Measurements from ENCODE around the gene HSPA1A. TPM values are rescaled to one million over a fixed set of nuclear protein-coding genes. Genes with fewer than 3 reads are reported as not detected.
"Not testable (repeated sequence)": the region's sequence is repeated elsewhere in the genome, so short reads cannot be mapped to it uniquely, and the experiment has no call there.

HSPA1A gene
- polyA plus RNA-seq, 1 donor (not counting 4 experiments of a cell fraction or from before 2014, with no cell fraction given) = 110 TPM

DNA sequence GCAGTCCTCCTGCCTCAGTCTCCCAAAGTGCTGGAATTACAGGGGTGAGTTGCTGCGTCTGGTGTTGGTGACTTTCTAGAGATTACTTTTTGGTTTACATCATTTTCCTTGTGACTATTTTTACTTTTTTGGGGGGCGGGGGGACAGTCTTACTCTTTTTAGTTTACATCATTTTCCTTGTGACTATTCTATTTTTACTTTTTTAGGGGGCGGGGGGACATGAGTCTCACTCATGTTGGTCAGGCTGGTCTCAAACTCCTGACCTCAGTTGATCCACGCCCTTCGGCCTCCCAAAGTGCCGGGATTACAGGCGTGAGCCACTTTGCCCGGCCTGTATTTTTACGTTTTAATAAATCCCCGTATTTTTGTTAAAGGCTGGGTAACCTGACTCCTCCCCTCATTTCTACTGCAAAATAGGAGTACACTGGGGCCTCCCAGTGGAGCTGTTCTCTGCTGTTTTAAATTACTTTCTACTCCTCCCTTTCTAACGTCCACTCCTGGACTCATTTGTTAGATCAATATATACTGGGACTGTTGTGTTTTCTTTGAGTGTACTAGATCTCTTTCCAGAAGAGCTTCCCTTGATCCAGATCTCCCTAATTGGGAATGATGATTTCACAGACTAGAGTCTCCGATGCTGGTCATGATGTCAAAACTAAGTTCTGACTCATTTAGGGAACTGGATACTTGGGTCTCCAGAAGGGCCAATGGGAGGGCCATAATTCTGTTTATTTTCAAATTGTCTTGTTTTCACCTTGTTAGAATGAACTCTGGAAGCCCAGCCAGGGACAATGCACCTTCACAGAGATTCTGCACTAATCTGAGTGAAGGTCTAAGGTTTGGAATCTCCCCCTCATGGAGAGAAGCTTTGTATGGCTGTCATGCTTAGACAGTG lies 21.4 kb downstream of the HSPA1A start:
- peaks cover 2% of the 10 kb centered on the region for H3K9me1 ChIP-seq (ENCODE audit: control insufficient read depth, extremely low read depth, insufficient read depth, low read length)
- peak overlapping the region; percentile 99 for H3K27ac ChIP-seq (ENCODE audit: control insufficient read depth, insufficient read depth, low read length)
- no peaks in the 10 kb centered on the region for H3K9me3 ChIP-seq (ENCODE audit: control insufficient read depth, low read depth, low read length)
- dilution Hi-C loops (cut with MboI; ENCODE audit: extremely low pct_ligation_motif_present, low sequenced_read_pairs) = no loop called here
- no peak overlapping the region for H2AFZ ChIP-seq (ENCODE audit: control insufficient read depth, low read length)
- peak overlapping the region; percentile 95 for H3K4me2 ChIP-seq (ENCODE audit: control insufficient read depth, extremely low read depth, insufficient read depth, low read depth, low read length)
- no peaks in the 10 kb centered on the region for H3K27me3 ChIP-seq (ENCODE audit: control insufficient read depth, extremely low read depth, insufficient read depth, low read length)
- H3K4me1 ChIP-seq (ENCODE audit: control insufficient read depth, extremely low read depth, insufficient read depth, low read length) = peaks cover 17% of the 10 kb centered on the region
- DNase-seq (ENCODE audit: low read depth, low spot score) = no peak
- H3K36me3 ChIP-seq (ENCODE audit: control insufficient read depth in 2 of 2, extremely low read depth in 1 of 2, insufficient read depth in 2 of 2, low read length in 2 of 2) = peaks cover 23 to 37% of the 10 kb centered on the region in 2 experiments
- no peak for TF ChIP-seq EZH2 (IDR thresholded peaks at IDR 0.05; ENCODE audit: low read length)
- TF ChIP-seq, protein P1, sequence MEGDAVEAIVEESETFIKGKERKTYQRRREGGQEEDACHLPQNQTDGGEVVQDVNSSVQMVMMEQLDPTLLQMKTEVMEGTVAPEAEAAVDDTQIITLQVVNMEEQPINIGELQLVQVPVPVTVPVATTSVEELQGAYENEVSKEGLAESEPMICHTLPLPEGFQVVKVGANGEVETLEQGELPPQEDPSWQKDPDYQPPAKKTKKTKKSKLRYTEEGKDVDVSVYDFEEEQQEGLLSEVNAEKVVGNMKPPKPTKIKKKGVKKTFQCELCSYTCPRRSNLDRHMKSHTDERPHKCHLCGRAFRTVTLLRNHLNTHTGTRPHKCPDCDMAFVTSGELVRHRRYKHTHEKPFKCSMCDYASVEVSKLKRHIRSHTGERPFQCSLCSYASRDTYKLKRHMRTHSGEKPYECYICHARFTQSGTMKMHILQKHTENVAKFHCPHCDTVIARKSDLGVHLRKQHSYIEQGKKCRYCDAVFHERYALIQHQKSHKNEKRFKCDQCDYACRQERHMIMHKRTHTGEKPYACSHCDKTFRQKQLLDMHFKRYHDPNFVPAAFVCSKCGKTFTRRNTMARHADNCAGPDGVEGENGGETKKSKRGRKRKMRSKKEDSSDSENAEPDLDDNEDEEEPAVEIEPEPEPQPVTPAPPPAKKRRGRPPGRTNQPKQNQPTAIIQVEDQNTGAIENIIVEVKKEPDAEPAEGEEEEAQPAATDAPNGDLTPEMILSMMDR (optimal IDR thresholded peaks at IDR 0.05 in 1 of 3, IDR thresholded peaks at IDR 0.05 in 1 of 3, conservative IDR thresholded peaks at IDR 0.05 in 1 of 3; ENCODE audit: extremely low read depth in 1 of 3, insufficient read depth in 2 of 3, low read length in 3 of 3) = peak in 1 of 3 experiments; percentile 13
- H3K9ac ChIP-seq (ENCODE audit: control insufficient read depth, extremely low read depth, insufficient read depth, low read length) = peak overlapping the region; percentile 97
- H3K4me3 ChIP-seq (ENCODE audit: control insufficient read depth in 2 of 3, extremely low read depth in 1 of 3, insufficient read depth in 2 of 3, low read depth in 1 of 3, low read length in 3 of 3) = peak overlapping the region; percentile 78 to 96 (median 92)
- H4K20me1 ChIP-seq (ENCODE audit: control insufficient read depth, extremely low read depth, insufficient read depth, low read length) = peaks cover 39% of the 10 kb centered on the region
- H3K79me2 ChIP-seq (ENCODE audit: control insufficient read depth, insufficient read depth, low read length) = peaks cover 46% of the 10 kb centered on the region
- FAIRE-seq = no peak

DNA sequence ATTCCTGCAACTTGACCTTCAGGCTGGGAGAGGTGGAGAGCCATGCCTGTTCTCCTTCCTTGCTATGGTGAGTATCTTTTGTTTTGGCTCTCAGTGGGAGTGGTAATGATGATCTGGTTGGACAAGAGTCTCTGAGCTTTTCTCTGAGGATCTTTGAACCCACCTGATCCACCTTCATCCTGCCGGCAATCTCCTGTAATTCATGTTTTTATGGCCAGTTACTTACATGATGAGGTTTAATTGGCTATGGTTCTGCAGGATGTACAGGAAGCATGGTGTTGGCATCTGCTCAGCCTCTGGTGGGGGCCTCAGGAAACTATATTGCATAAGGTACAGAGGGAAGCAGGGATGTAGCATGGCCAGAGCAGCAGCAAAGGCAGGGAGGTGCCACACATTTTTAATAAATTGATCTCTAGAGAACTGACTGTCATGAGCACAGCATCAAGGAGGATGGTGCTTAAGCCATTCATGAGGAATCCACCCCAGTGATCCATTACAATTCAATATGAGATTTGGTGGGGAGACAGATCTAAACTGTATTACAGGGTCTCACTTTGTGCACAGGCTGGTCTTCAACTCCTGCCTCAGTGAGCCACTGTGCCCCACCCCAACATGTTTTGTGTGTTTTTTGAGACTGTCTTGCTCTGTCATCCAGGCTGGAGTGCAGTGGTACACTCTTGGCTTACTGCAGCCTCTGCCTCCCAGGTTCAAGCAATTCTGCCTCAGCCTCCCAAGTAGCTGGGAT lies 22.2 kb downstream of the HSPA1A start:
- peak overlapping the region; percentile 99 for H3K27ac ChIP-seq (ENCODE audit: control insufficient read depth, insufficient read depth, low read length)
- dilution Hi-C loops (cut with MboI; ENCODE audit: extremely low pct_ligation_motif_present, low sequenced_read_pairs) = no loop called here
- peak overlapping the region; percentile 95 for H3K4me2 ChIP-seq (ENCODE audit: control insufficient read depth, extremely low read depth, insufficient read depth, low read depth, low read length)
- H2AFZ ChIP-seq (ENCODE audit: control insufficient read depth, low read length) = no peak overlapping the region
- DNase-seq (ENCODE audit: low read depth, low spot score) (no peak), FAIRE-seq (no peak)
- TF ChIP-seq, protein P1 (optimal IDR thresholded peaks at IDR 0.05 in 1 of 3, IDR thresholded peaks at IDR 0.05 in 1 of 3, conservative IDR thresholded peaks at IDR 0.05 in 1 of 3; ENCODE audit: extremely low read depth in 1 of 3, insufficient read depth in 2 of 3, low read length in 3 of 3) = no peak
- no peak for TF ChIP-seq EZH2 (IDR thresholded peaks at IDR 0.05; ENCODE audit: low read length)
- H3K9me1 ChIP-seq (ENCODE audit: control insufficient read depth, extremely low read depth, insufficient read depth, low read length) = peaks cover 2% of the 10 kb centered on the region
- no peaks in the 10 kb centered on the region for H3K27me3 ChIP-seq (ENCODE audit: control insufficient read depth, extremely low read depth, insufficient read depth, low read length)
- H4K20me1 ChIP-seq (ENCODE audit: control insufficient read depth, extremely low read depth, insufficient read depth, low read length) = peaks cover 39% of the 10 kb centered on the region
- no peaks in the 10 kb centered on the region for H3K9me3 ChIP-seq (ENCODE audit: control insufficient read depth, low read depth, low read length)
- peaks cover 23 to 37% of the 10 kb centered on the region in 2 experiments for H3K36me3 ChIP-seq (ENCODE audit: control insufficient read depth in 2 of 2, extremely low read depth in 1 of 2, insufficient read depth in 2 of 2, low read length in 2 of 2)
- peaks cover 45% of the 10 kb centered on the region for H3K79me2 ChIP-seq (ENCODE audit: control insufficient read depth, insufficient read depth, low read length)
- peak overlapping the region; percentile 78 to 96 (median 92) for H3K4me3 ChIP-seq (ENCODE audit: control insufficient read depth in 2 of 3, extremely low read depth in 1 of 3, insufficient read depth in 2 of 3, low read depth in 1 of 3, low read length in 3 of 3)
- peak overlapping the region; percentile 97 for H3K9ac ChIP-seq (ENCODE audit: control insufficient read depth, extremely low read depth, insufficient read depth, low read length)
- H3K4me1 ChIP-seq (ENCODE audit: control insufficient read depth, extremely low read depth, insufficient read depth, low read length) = peaks cover 15% of the 10 kb centered on the region

DNA sequence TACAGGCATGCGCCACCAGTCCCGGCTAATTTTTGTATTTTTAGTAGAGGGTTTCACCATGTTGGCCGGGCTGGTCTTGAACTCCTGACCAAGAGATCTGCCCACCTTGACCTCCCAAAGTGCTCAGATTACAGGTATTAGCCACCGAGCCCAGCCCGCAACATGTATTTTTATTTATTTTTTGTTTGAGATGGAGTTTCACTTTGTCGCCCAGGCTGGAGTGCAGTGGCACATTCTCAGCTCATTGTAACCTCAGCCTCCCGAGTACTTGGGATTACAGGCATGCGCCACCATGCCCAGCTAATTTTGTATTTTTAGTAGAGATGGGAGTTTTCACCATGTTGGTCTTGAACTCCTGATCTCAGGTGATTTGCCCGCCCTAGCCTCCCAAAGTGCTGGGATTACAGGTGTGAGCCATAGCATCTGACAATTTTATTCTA lies 22.8 kb downstream of the HSPA1A start:
- dilution Hi-C loops (cut with MboI; ENCODE audit: extremely low pct_ligation_motif_present, low sequenced_read_pairs); H3K27ac ChIP-seq (ENCODE audit: control insufficient read depth, insufficient read depth, low read length); H3K9me1 ChIP-seq (ENCODE audit: control insufficient read depth, extremely low read depth, insufficient read depth, low read length); DNase-seq (ENCODE audit: low read depth, low spot score); H3K9me3 ChIP-seq (ENCODE audit: control insufficient read depth, low read depth, low read length); H3K27me3 ChIP-seq (ENCODE audit: control insufficient read depth, extremely low read depth, insufficient read depth, low read length); FAIRE-seq; H2AFZ ChIP-seq (ENCODE audit: control insufficient read depth, low read length): not testable (repeated sequence)
- peak overlapping the region in 2 of 3 experiments; percentile 78 to 92 for H3K4me3 ChIP-seq (ENCODE audit: control insufficient read depth in 2 of 3, extremely low read depth in 1 of 3, insufficient read depth in 2 of 3, low read depth in 1 of 3, low read length in 3 of 3)
- H3K4me1 ChIP-seq (ENCODE audit: control insufficient read depth, extremely low read depth, insufficient read depth, low read length) = peaks cover 15% of the 10 kb centered on the region
- peak overlapping the region; percentile 95 for H3K4me2 ChIP-seq (ENCODE audit: control insufficient read depth, extremely low read depth, insufficient read depth, low read depth, low read length)
- peaks cover 45% of the 10 kb centered on the region for H3K79me2 ChIP-seq (ENCODE audit: control insufficient read depth, insufficient read depth, low read length)
- peak overlapping the region; percentile 97 for H3K9ac ChIP-seq (ENCODE audit: control insufficient read depth, extremely low read depth, insufficient read depth, low read length)
- H3K36me3 ChIP-seq (ENCODE audit: control insufficient read depth in 2 of 2, extremely low read depth in 1 of 2, insufficient read depth in 2 of 2, low read length in 2 of 2) = peaks cover 23 to 37% of the 10 kb centered on the region in 2 experiments
- H4K20me1 ChIP-seq (ENCODE audit: control insufficient read depth, extremely low read depth, insufficient read depth, low read length) = peaks cover 39% of the 10 kb centered on the region
